ENCODE measurements around the gene ETNK1. TPM values are rescaled to one million over a fixed set of nuclear protein-coding genes. Genes with fewer than 3 reads are reported as not detected.
"Not testable (repeated sequence)": the region's sequence is repeated elsewhere in the genome, so short reads cannot be mapped to it uniquely, and the experiment has no call there.

ETNK1 gene
- total RNA-seq, 1 experiment from 2014 or later: 54.8 TPM

DNA sequence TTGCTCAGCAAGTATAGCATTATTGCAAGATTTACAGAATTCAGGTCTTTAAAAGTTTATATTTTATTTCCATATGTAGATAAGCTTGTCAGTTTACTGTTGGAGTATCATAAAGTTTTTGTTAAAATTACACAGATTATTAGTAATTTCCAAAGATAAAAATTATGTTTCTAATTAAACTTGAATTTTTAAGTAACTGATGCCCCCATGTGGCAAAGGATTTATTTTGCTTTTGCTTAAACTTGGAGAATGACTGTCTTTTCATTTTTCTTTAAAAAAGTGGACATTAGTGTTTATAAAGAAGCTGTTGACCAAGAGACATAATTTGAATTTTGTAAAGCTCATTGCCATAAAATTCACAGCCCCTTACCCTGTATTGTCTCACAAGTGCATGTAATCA, 45.8 kb downstream of the ETNK1 start:
- in situ Hi-C loops (cut with HindIII; ENCODE audit: low pct_unique_long_range_greater_than_20kb, low sequenced_read_pairs): no loop called here
- peak; percentile 28 for DNase-seq (ENCODE audit: low read depth, low spot score)

DNA sequence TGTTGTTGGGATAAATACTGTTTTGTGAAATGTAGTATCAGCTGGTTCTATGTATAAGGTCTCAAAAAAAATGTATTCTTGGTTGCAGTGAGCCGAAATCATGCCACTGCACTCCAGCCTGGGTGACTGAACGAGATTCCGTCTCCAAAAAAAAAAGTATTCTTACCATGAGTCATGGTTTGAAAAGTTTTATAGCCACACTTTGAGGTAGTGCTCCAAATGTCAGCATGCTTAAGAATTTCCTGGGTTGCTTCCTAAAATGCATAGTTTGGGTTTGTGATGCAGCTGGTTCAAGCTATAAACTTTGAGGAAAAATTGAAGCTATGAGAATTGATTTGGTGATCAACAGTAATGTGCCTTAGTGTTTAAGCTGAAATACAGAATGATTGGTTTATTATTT, 48.0 kb downstream of the ETNK1 start:
- in situ Hi-C loops (cut with HindIII; ENCODE audit: low pct_unique_long_range_greater_than_20kb, low sequenced_read_pairs): no loop called here
- peak; percentile 37 for DNase-seq (ENCODE audit: low read depth, low spot score)

DNA sequence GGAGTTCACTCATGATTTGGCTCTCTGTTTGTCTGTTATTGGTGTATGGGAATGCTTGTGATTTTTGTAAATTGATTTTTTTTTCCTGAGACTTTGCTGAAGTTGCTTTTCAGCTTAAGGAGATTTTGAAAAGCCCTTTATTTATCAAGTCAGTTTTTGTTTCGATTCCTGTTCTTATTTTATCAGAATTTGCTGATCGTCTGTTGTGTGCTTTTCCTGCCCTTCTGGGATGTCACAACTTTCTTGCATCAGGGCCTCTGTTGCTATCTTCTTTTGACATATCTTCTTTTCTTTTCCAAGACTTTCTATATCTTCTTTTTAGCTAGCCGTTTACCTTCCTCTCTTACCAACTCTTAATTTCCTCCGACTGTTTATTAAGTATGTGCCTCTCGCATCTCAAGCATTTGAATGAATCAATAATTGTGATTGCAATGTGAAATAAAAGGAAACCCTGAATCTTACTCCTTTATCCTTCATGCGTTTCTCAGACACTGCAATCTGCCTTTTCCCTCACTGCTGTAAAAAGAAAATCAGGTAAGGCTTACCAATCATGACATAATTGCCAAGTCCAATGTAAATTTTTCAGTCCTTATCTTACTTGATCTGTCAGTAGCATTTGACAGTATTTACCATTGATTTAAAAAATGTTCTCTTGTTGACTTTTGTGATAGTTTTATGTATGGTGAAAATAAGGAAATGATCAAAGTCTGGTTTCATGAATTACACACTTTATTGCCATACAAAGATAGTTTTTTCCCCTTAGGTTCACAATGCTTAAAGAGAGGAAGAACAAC, 53.0 kb downstream of the ETNK1 start:
- no peak for DNase-seq (ENCODE audit: low read depth, low spot score)
- in situ Hi-C loops (cut with HindIII; ENCODE audit: low pct_unique_long_range_greater_than_20kb, low sequenced_read_pairs): no loop called here

DNA sequence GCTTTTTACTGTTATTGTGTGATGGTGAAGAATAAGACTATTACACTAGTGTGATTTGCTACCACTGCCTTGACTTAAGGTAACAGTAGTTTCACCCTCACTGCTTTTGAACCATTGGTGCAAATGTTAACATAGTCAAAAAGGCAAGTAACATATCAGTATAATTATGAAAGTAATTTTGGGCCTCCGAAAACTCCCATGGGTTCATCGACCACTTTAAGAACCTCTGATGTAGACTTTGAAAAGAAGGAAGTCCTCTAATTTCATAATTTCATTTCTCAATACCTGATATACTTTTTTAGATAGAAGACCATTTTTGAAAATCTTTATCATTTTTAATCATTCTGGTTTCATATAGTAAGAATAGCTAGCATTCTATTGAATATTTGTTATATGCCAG, 57.7 kb downstream of the ETNK1 start:
- in situ Hi-C loops (cut with HindIII; ENCODE audit: low pct_unique_long_range_greater_than_20kb, low sequenced_read_pairs): no loop called here

DNA sequence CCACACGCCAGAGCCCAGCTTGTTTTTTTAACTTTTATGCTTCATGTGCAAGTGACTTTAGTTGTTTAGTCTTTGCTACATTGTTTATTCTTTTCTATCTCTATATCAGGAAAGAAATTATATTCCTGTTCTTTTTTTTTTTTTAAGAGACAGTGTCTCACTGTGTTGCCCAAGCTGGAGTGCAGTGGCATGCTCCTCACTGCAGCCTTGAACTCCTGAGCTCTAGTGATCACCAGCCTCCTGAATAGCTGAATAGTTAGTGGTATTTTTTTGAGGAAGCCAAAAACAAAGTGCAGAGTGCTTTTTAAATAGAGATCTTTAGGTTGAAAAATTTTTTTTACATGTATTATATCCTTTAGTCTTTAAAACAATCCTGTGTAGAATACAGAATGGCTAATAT, 58.2 kb downstream of the ETNK1 start:
- in situ Hi-C loops (cut with HindIII; ENCODE audit: low pct_unique_long_range_greater_than_20kb, low sequenced_read_pairs): no loop called here
- no peak for DNase-seq (ENCODE audit: low read depth, low spot score)

More for the DNA sequence above, 57.7 kb downstream of the ETNK1 start:
- no peak for DNase-seq (ENCODE audit: low read depth, low spot score)

DNA sequence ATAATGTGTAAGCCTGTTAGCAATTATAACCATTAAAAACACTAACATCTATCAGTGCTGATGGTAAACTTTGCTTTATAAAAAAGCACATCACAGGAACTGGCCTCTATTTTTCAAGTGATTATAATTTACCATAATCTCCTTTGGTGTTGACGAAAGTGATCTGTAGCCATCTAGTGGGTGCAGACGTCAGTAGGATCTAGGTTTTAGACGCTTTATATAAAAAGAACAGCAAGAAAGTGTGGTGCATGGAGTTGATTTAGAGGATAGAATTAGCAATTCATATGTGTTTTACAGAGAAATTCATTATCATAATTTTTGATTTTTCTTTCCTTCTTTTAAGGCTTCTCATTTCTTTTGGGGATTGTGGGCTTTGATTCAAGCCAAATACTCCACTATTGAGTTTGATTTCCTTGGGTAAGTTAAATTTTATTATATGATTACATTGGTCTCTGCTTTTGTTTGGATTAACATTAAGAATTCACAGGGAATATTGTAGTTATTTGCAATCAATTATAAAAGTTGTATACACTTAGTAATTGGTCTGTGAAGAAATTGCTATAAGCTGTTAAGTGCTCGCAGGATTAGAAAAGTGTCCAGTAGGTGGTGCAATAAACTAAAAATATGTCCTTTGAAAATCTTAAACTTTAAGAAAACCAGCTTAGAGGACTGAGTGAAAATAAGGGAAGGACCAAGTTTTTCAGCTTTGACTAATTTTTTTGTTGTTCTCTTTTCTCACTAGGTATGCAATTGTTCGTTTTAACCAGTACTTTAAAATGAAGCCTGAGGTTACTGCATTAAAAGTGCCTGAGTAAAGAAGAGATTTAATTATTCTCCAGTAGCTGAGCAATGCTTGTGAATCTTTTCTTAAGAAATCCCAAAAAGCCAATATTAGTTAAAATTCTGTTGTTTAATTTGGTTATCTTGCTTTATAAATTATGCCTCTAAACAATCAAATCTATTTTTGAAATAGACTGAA, 59.5 kb downstream of the ETNK1 start:
- peak; percentile 70 for DNase-seq (ENCODE audit: low read depth, low spot score)
- in situ Hi-C loops (cut with HindIII; ENCODE audit: low pct_unique_long_range_greater_than_20kb, low sequenced_read_pairs): no loop called here

DNA sequence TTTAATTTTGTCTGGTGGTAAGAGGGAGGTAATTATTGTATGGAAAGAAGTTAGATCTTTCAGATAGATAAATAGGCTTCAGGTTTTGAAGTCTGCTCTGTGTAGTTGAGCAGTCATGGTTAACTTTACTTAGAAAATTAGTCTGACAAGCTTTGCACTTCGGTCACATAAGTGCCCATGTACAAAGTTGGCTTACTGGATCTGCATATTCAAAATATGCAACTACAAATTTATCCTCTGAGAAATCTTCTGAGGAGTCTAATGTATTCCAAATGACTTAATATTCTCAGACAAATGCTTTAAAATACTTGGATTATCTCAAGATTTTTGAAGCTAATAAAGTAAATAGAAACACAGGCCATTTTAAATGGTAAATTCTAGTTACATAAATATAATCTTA, 61.2 kb downstream of the ETNK1 start:
- DNase-seq (ENCODE audit: low read depth, low spot score): no peak
- in situ Hi-C loops (cut with HindIII; ENCODE audit: low pct_unique_long_range_greater_than_20kb, low sequenced_read_pairs): no loop called here

DNA sequence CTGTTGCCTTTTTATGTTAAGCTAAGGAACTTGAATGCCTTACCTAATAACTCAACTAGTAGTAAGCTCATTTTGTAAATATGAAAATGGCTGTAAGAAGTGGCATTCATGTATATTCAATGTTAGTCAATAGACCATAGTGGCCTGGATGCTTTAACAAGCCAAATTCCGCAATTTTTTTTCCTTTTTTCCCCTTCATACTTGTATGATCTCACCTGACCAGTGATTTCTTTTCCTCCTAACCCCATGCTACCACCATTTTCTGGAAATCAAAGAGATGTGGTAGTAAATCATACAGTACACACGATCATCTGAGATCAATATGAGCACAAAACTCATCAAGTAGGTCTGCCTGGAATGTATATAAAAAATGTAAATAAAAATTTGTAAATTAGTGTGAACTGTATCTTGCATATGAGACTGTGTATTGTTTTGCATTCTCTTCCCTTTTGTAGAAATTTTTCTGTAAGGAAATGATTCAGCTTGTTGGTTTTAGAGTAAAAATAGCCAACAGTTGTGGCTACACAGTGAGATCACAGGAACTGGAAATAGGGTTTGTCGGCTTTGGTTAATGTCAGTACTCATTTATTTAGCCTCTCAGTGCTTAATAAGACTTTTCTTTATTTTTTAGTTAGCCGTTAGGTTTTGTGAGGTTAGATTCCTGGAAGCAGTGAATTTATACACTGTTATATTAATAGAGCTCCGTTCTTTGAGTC, 62.5 kb downstream of the ETNK1 start:
- DNase-seq (ENCODE audit: low read depth, low spot score): peak; percentile 57
- in situ Hi-C loops (cut with HindIII; ENCODE audit: low pct_unique_long_range_greater_than_20kb, low sequenced_read_pairs): no loop called here

DNA sequence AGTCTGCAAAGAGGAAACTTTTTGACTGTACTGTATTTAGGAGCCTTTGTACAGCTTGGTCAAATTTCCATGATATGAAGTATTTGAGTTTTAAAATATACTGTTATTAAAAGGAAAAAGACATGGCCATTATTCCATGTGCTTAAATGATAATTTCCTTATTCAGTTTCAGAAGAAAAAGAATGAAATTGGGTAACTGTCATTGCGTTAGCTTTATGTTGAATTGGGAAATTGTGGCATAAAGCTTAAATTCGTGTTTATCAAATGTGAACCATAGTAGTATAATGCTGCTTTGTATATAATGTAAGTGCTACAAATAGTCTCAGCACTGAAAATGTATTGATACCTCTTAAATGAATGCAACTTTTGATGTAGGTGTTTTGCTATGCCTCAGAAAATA, 64.9 kb downstream of the ETNK1 start:
- in situ Hi-C loops (cut with HindIII; ENCODE audit: low pct_unique_long_range_greater_than_20kb, low sequenced_read_pairs): no loop called here
- DNase-seq (ENCODE audit: low read depth, low spot score): no peak

DNA sequence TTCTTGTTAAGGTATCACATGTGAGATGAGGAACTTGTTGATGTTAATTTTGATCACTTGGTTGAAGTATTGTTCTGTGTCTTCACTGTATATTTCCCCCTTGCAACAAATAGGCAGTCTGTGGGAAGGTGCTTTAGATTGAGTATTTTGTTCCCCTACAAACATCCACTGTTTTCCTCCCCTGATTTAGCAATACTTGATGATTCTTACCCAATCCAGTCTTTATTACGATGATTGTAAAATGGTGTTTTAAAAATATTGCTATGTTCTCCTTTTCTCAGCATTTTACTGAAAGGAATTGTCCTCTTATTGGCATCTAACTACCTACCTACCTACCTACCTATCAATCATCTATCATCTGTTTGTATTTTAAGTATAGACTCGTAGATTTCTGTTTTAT, 66.3 kb downstream of the ETNK1 start:
- in situ Hi-C loops (cut with HindIII; ENCODE audit: low pct_unique_long_range_greater_than_20kb, low sequenced_read_pairs): no loop called here
- DNase-seq (ENCODE audit: low read depth, low spot score): no peak

DNA sequence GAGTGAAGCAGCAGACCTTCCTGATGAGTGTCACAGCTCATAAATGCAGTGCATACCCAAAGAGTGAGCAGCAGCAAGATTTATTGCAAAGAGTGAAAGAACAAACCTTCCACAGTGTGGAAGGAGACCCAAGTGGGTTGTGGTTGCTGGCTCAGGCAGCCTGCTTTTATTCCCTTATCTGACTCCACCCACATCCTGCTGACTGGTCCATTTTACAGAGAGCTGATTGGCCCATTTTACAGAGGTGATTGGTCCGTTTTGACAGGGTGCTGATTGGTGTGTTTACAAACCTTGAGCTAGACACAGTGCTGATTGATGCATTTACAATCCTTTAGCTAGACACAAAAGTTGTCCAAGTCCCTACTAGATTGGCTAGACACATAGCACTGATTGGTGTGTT, 67.5 kb downstream of the ETNK1 start:
- DNase-seq (ENCODE audit: low read depth, low spot score); in situ Hi-C loops (cut with HindIII; ENCODE audit: low pct_unique_long_range_greater_than_20kb, low sequenced_read_pairs): not testable (repeated sequence)

DNA sequence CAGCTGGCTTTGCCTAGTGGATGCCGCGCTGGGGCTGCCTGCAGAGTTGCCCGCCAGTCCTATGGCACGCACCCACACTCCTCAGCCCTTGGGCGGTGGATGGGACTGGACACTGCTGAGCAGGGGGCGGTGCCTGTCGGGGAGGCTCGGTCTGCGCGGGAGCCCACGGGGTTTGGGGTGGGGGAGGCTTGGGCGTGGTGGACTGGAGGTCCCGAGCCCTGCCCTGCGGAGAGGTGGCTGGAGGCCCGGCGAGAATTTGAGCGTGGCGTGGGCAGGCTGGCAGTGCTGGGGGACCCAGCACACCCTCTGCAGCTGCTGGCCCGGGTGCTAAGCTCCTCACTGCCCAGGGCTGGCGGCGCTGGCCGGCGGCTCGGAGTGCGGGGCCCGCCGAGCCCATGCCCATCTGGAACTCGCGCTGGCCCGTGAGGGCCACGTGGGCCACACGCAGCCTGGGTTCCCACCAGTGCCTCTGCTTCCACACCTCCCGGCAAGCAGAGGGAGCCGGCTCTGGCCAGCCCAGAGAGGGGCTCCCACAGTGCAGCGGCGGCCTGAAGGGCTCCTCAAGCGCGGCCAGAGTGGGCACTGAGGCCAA, 68.1 kb downstream of the ETNK1 start:
- DNase-seq (ENCODE audit: low read depth, low spot score): no peak
- in situ Hi-C loops (cut with HindIII; ENCODE audit: low pct_unique_long_range_greater_than_20kb, low sequenced_read_pairs): no loop called here

DNA sequence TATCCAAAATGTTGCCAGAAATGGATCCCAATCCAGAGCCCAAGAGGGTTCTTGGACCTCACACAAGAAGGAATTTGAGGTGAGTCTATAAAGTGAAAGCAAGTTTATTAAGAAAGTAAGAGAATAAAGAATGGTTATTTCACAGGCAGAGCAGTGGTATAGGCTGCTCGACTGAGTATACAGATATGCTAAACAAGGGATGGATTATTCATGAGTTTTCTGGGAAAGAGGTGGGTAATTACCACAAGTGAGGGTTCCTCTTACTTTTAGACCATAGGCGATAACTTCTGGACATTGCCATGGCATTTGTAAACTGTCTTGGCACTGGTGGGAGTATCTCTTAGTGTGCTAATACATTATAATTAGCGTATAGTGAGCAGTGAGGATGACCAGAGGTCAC, 73.6 kb downstream of the ETNK1 start:
- no peak for DNase-seq (ENCODE audit: low read depth, low spot score)
- in situ Hi-C loops (cut with HindIII; ENCODE audit: low pct_unique_long_range_greater_than_20kb, low sequenced_read_pairs): no loop called here

DNA sequence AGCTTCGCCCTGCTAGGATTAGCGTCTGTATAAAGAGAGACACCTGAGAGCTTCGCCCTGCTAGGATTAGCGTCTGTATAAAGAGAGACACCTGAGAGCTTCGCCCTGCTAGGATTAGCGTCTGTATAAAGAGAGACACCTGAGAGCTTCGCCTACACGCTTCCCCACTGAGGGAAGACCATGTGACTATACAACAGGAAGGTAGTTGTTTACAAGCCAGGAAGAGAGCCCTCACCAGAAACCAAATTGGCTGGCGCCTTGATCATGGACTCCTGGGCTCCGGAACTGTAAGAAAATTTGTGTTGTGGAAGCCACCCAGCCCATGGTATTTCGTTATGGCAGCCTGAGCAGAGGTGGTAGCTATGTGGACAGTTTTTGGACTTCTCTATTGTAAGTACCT, 74.7 kb downstream of the ETNK1 start:
- DNase-seq (ENCODE audit: low read depth, low spot score); in situ Hi-C loops (cut with HindIII; ENCODE audit: low pct_unique_long_range_greater_than_20kb, low sequenced_read_pairs): not testable (repeated sequence)

DNA sequence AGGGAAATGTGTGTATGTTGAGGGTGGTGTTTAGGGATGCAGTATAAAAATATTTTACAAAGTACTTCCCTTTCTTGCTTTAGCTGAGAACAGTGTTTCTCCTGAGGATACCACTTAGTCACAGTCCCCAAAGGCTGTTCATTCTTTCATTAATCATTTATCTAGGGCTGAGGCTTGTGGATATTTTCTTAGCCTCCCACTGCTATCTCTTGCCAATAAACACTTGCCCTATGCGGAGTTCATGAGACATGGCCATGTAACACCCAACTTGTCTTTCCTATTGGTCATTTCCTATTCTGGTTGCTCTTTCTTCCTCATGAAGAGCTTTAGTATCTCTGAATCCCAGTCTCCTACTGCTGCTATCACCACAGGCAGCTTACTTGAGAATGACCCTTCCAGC, 75.1 kb downstream of the ETNK1 start:
- DNase-seq (ENCODE audit: low read depth, low spot score): no peak
- in situ Hi-C loops (cut with HindIII; ENCODE audit: low pct_unique_long_range_greater_than_20kb, low sequenced_read_pairs): no loop called here

DNA sequence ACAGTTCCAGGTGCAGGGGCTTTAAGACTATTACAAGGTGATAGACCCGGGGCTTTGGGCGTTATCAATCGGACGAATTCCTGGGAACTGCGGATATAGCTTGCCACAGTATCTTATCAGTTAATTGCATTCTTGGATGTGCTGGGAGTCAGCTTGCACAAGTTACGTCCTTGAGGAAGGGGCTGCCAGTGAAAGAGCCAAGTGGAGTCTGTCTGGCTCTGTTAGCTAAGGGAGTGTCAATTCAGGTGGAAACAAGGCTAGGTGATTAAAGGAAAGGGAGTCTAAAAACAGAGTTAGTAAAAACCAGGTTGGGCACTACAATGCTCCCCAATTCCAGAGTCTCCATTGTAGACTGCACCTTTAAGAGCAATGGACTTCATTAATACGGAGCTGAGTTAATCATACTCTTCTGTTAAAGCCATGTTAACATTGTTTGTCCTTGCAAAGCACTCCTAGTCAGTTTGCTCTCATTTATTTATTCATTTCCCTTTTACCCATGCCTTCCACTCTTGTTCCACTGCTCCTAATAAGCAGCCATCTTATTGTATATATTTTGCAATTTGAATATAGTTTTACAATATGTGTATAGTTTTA, 76.3 kb downstream of the ETNK1 start:
- DNase-seq (ENCODE audit: low read depth, low spot score); in situ Hi-C loops (cut with HindIII; ENCODE audit: low pct_unique_long_range_greater_than_20kb, low sequenced_read_pairs): not testable (repeated sequence)

DNA sequence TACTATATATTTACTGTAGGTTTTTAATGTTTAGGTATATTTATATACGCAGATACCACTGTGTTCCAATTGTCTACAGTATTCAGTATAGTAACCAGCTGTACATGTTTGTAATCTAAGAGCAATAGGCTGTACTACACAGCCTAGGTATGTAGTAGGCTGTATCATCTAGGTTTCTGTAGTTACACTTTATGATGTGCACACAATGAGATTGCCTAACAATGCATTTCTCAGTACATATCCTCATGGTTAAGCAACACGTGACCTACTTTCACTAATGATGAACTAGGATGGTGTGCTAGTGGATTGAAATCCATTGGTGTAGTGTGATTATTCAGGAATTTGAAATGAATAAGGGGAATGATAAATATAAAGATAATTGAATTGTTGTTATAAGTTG, 77.7 kb downstream of the ETNK1 start:
- no peak for DNase-seq (ENCODE audit: low read depth, low spot score)
- in situ Hi-C loops (cut with HindIII; ENCODE audit: low pct_unique_long_range_greater_than_20kb, low sequenced_read_pairs): no loop called here

Data from SK-MEL-5 (cell line).